Breast epithelium (tissue), 4 donors: Measurements from ENCODE around the gene POC1A. TPM values are rescaled to one million over a fixed set of nuclear protein-coding genes. Genes with fewer than 3 reads are reported as not detected.

Experiments used
- DNase-seq, 2 donors: peaks; one replicate each; pipeline ENCODE4 v3.0.0-alpha.2; 2019; ENCODE audit warnings: low spot score in 2 of 2
- H3K27ac ChIP-seq, 2 donors: fragments of 200-600 bp; sonication (generic) in 1 of 2; one replicate each; pipeline ENCODE4 v1.5.1; 2016 to 2019; ENCODE audit warnings: mild to moderate bottlenecking in 1 of 2
- H3K27me3 ChIP-seq, 2 donors: fragments of 200-600 bp; sonication (generic) in 1 of 2; one replicate each; pipeline versions ENCODE4 v1.5.1 to v1.6.0; 2017 to 2019; ENCODE audit warnings: control low read depth in 1 of 2, mild to moderate bottlenecking in 1 of 2
- H3K36me3 ChIP-seq: fragments of 200-600 bp; one replicate; pipeline ENCODE4 v1.5.1; 2019
- H3K4me1 ChIP-seq, 2 donors: fragments of 200-600 bp; sonication (generic); one replicate each; pipeline ENCODE4 v1.5.1; 2016 to 2019; ENCODE audit warnings: control low read depth in 1 of 2
- H3K4me3 ChIP-seq, 3 donors: fragments of 200-600 bp; sonication (generic); 1 replicate in 2 of 3; 2 replicates in 1 of 3; pipeline ENCODE4 v1.5.1; 2016 to 2019; ENCODE audit warnings: mild to moderate bottlenecking in 3 of 3, moderate library complexity in 2 of 3
- H3K9me3 ChIP-seq, 2 donors: fragments of 200-600 bp; sonication (generic) in 1 of 2; one replicate each; pipeline ENCODE4 v1.5.1; 2016 to 2019; ENCODE audit warnings: control low read depth in 1 of 2
- CTCF ChIP-seq, 3 donors: fragments of 450-650 bp; IDR thresholded peaks; one replicate each; pipeline ENCODE4 v1.5.1; 2016 to 2017; ENCODE audit warnings: antibody characterized with exemption in 3 of 3, mild to moderate bottlenecking in 3 of 3, moderate library complexity in 3 of 3
- POLR2A ChIP-seq: fragments of 450-650 bp; IDR thresholded peaks from one replicate; pipeline ENCODE4 v1.6.1; 2016; ENCODE audit warnings: antibody characterized with exemption, mild to moderate bottlenecking, moderate library complexity
- POLR2AphosphoS5 ChIP-seq, 3 donors: sonication (generic); formaldehyde crosslinking; IDR thresholded peaks; one replicate each; pipeline ENCODE4 v1.6.1; 2017; ENCODE audit warnings: antibody characterized with exemption in 3 of 3
- intact Hi-C: fragments of 100-400 bp; cut with DNase I; formaldehyde crosslinking; loops from one replicate; pipeline ENCODE4 v1.15.1; 2023; ENCODE audit warnings: low total_unique reads
- total RNA-seq, 3 donors: library from RNA; depleted of rRNA; stranded (reverse); fragments of >200 nt; gene quantifications; one replicate each; pipeline ENCODE4 v1.1.0, GENCODE V29; 2016

POC1A gene
- 1 to 10 TPM; 1.9 to 2.7 (median 2.6) TPM for total RNA-seq

- intact Hi-C loops: loop anchor here (5.0 kb wide), 1 partner anchor 97 kb away; the partner anchor contains the start of gene DUSP7
- peak; percentile 67 for TF ChIP-seq POLR2A
- peak in 2 of 3 donors; percentile 18 to 32 for TF ChIP-seq CTCF (IDR thresholded peaks at IDR 0.05)
- peak; percentile 83 to 97 (median 93) for TF ChIP-seq POLR2AphosphoS5 (IDR thresholded peaks at IDR 0.05)
- Histone ChIP-seq H3K9me3 (no peaks in the 10 kb centered on the region), H3K4me1 (peaks cover 0 to 10% of the 10 kb centered on the region in 2 donors), H3K36me3 (no peaks in the 10 kb centered on the region), H3K27me3 (no peaks in the 10 kb centered on the region), H3K27ac (peak within 1 kb of the TSS; percentile 85 to 94), H3K4me3 (peak within 1 kb of the TSS; percentile 57 to 82 (median 68))
- peak; percentile 96 for DNase-seq
Observed at GRCh38 chr3:52154135-52155094, at the start of gene POC1A. TSS of gene POC1A (minus strand) at chr3:52154423. CDS start at chr3:52154372, 51 bp downstream.

GRCh38 chr3:52203701-52204100 lies 49.5 kb upstream of the POC1A start:
- Histone ChIP-seq H3K27ac (no peak overlapping the region), H3K4me1 (no peaks in the 10 kb centered on the region), H3K4me3 (no peak overlapping the region), H3K9me3 (no peaks in the 10 kb centered on the region), H3K36me3 (peaks cover 3% of the 10 kb centered on the region), H3K27me3 (no peaks in the 10 kb centered on the region)
- TF ChIP-seq POLR2A (no peak), CTCF (IDR thresholded peaks at IDR 0.05) (no peak), POLR2AphosphoS5 (IDR thresholded peaks at IDR 0.05) (no peak)
- intact Hi-C loops: no loop called here
- no peak for DNase-seq

GRCh38 chr3:52202384-52203077 lies 48.3 kb upstream of the POC1A start:
- H3K27ac ChIP-seq: no peak overlapping the region
- no peaks in the 10 kb centered on the region for H3K36me3 ChIP-seq
- intact Hi-C loops: no loop called here
- TF ChIP-seq POLR2AphosphoS5 (IDR thresholded peaks at IDR 0.05) (no peak), POLR2A (no peak), CTCF (IDR thresholded peaks at IDR 0.05) (no peak)
- DNase-seq: no peak
- H3K9me3 ChIP-seq: no peaks in the 10 kb centered on the region
- H3K27me3 ChIP-seq: no peaks in the 10 kb centered on the region
- no peak overlapping the region for H3K4me3 ChIP-seq
- H3K4me1 ChIP-seq: peaks cover 1 to 3% of the 10 kb centered on the region in 2 donors

GRCh38 chr3:52200981-52201679 lies 46.9 kb upstream of the POC1A start:
- TF ChIP-seq POLR2A: no peak
- Histone ChIP-seq H3K4me3 (no peak overlapping the region), H3K27ac (no peak overlapping the region), H3K4me1 (peaks cover 5 to 15% of the 10 kb centered on the region in 2 donors), H3K9me3 (no peaks in the 10 kb centered on the region), H3K27me3 (no peaks in the 10 kb centered on the region), H3K36me3 (no peaks in the 10 kb centered on the region)
- DNase-seq: no peak
- intact Hi-C loops: no loop called here
